ENCODE data around the gene ST3GAL2.

ST3GAL2 gene

DNA sequence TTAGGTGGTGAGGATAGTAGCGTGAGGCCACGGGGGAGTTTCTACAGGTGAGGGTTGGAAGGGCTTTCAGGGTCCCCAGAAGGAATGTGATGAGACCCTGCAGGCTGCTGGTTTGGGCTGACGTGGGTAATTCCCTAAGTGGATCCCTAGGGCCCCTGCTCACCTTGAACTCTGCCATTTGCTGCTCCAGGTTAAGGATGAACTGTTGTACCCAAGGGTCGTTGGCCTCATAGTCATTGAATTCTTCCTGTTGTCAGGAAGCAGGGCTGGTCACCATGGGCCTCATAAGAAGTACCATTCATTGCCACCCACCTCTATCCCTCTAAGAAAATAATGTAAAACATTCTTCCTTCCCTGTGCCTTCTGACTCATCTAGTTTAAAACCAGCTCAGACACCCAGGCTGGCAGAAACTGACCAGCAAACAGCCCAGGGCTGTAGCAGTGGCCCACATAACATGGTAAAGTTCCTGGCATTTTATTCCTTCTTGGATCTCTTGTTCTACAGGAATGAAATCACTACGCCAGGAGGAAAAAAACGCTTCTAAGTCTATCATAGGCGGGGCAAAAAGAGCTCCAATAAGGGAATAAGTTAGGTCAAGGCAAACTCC is 43.1 kb upstream of the ST3GAL2 start:
- 0 out of 3 replicates have a peak, but pooled peaks have one; percentile 12 for ATAC-seq (ENCODE audit: low read depth)

DNA sequence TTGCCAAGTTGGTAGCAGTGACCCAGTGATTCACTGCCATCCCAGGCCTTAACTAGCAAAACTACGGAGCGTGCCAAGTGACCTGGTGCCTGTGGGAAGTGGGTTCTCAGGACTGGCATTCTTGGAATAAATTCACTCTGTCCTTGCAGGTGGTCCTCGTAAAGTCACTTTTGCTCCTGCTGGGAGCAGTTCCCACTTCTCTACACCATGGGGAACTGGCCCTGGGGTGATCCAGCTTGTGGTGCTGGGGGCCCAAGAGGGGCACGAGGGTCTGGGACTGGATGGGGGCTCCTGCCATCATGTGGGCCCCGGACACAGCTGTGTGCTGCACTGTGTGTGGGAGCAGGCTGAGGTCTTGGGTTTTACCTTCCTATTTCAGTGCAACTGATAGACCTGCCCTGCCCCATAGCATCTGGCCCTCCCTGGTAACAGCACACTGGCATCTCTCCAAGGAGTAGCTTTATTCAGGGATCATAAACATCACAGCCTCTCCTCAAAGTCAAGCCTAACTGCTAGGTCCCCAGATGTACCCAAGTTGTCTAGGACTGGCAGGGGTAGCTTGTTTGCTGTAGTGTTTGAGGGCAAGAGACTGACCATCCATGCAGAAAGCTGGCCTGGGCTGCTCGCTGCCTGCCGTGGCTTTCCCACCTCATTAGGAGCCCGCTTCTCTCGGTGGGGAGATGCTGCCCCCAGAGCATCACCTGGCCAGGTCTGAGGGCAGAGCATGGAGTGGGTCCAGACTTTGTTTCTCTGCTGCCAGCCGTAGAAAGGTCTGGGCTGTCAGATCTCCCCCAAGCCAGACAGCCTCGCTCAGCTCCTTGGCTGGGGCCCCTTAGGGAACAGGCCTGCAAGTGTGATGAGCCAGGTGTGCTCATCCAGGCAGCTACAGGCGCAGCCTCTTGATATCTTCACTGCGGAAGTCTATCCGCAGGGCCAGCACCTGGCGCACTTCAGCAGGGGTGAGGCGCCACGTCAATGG is 41.5 kb upstream of the ST3GAL2 start:
- H3K36me3 ChIP-seq (ENCODE audit: low read depth): peaks cover 58% of the 10 kb centered on the region
- peaks cover 15% of the 10 kb centered on the region for H3K4me1 ChIP-seq (ENCODE audit: insufficient read depth, poor library complexity, severe bottlenecking)
- ATAC-seq (ENCODE audit: low read depth) (no peak), DNase-seq (ENCODE audit: low spot score) (no peak)
- no peaks in the 10 kb centered on the region for H3K9me3 ChIP-seq (ENCODE audit: severe bottlenecking)
- H3K27ac ChIP-seq (ENCODE audit: poor library complexity, severe bottlenecking): no peak overlapping the region
- H3K27me3 ChIP-seq (ENCODE audit: insufficient read depth, poor library complexity, severe bottlenecking): no peaks in the 10 kb centered on the region
- TF ChIP-seq, protein P1, sequence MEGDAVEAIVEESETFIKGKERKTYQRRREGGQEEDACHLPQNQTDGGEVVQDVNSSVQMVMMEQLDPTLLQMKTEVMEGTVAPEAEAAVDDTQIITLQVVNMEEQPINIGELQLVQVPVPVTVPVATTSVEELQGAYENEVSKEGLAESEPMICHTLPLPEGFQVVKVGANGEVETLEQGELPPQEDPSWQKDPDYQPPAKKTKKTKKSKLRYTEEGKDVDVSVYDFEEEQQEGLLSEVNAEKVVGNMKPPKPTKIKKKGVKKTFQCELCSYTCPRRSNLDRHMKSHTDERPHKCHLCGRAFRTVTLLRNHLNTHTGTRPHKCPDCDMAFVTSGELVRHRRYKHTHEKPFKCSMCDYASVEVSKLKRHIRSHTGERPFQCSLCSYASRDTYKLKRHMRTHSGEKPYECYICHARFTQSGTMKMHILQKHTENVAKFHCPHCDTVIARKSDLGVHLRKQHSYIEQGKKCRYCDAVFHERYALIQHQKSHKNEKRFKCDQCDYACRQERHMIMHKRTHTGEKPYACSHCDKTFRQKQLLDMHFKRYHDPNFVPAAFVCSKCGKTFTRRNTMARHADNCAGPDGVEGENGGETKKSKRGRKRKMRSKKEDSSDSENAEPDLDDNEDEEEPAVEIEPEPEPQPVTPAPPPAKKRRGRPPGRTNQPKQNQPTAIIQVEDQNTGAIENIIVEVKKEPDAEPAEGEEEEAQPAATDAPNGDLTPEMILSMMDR (IDR thresholded peaks at IDR 0.05; ENCODE audit: poor library complexity, severe bottlenecking): no peak
- H3K4me3 ChIP-seq (ENCODE audit: severe bottlenecking): no peak overlapping the region

More for the DNA sequence above, 43.1 kb upstream of the ST3GAL2 start:
- H3K27ac ChIP-seq (ENCODE audit: poor library complexity, severe bottlenecking): no peak overlapping the region
- H3K36me3 ChIP-seq (ENCODE audit: low read depth): peaks cover 64% of the 10 kb centered on the region
- no peaks in the 10 kb centered on the region for H3K9me3 ChIP-seq (ENCODE audit: severe bottlenecking)
- H3K4me1 ChIP-seq (ENCODE audit: insufficient read depth, poor library complexity, severe bottlenecking): peaks cover 4% of the 10 kb centered on the region
- H3K4me3 ChIP-seq (ENCODE audit: severe bottlenecking): no peak overlapping the region
- no peaks in the 10 kb centered on the region for H3K27me3 ChIP-seq (ENCODE audit: insufficient read depth, poor library complexity, severe bottlenecking)
- TF ChIP-seq, protein P1 (IDR thresholded peaks at IDR 0.05; ENCODE audit: poor library complexity, severe bottlenecking): no peak
- DNase-seq (ENCODE audit: low spot score): no peak

DNA sequence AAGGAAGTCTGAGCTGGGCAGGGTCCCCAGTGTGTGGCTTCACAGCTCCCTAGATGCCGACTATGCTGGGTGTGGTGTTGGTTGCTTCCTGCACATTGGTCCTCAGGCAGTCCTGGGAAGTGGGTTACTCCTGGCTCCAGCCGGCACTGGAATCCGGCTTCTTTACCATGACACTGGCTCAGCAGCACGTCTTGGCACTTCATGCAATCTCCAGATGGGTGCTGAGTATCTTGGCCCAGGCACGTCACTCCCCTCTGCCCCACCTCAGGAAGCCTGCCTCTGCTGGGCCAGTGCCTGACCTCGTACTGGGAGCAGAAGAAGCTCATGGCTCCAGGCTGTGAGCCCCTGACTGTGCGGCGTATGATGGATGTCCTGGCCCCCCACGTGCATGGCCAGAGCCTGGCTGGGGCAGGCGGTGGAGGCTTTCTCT is 40.0 kb upstream of the ST3GAL2 start:
- TF ChIP-seq, protein P1 (IDR thresholded peaks at IDR 0.05; ENCODE audit: poor library complexity, severe bottlenecking): no peak
- Histone ChIP-seq H3K9me3 (ENCODE audit: severe bottlenecking) (no peaks in the 10 kb centered on the region), H3K27me3 (ENCODE audit: insufficient read depth, poor library complexity, severe bottlenecking) (no peaks in the 10 kb centered on the region), H3K36me3 (ENCODE audit: low read depth) (peaks cover 43% of the 10 kb centered on the region), H3K4me1 (ENCODE audit: insufficient read depth, poor library complexity, severe bottlenecking) (peaks cover 15% of the 10 kb centered on the region), H3K27ac (ENCODE audit: poor library complexity, severe bottlenecking) (peak overlapping the region; percentile 11), H3K4me3 (ENCODE audit: severe bottlenecking) (no peak overlapping the region)
- DNase-seq (ENCODE audit: low spot score) (no peak), ATAC-seq (ENCODE audit: low read depth) (0 out of 3 replicates have a peak, but pooled peaks have one; percentile 3)

DNA sequence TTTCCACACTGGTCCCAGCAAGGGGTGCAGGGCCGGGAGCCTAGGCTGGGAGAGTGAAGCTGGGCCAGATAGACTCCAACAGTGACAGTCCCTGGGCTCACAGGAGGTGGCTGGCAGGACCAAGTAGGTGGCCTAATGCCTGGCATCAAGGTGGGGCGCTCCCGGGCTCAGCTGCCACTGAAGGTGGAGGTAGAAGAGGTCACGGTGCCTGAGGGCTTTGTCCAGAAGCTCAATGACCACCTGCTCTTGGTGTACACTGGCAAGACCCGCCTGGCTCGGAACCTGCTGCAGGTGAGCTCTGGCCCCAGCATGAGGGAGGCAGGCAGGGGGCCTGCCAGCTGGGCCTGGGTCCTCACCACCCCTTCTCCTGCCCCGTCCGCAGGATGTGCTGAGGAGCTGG is 39.3 kb upstream of the ST3GAL2 start:
- H3K9me3 ChIP-seq (ENCODE audit: severe bottlenecking): no peaks in the 10 kb centered on the region
- H3K27ac ChIP-seq (ENCODE audit: poor library complexity, severe bottlenecking): peak overlapping the region; percentile 11
- peaks cover 35% of the 10 kb centered on the region for H3K36me3 ChIP-seq (ENCODE audit: low read depth)
- DNase-seq (ENCODE audit: low spot score) (no peak), ATAC-seq (ENCODE audit: low read depth) (no peak)
- no peaks in the 10 kb centered on the region for H3K27me3 ChIP-seq (ENCODE audit: insufficient read depth, poor library complexity, severe bottlenecking)
- TF ChIP-seq, protein P1 (IDR thresholded peaks at IDR 0.05; ENCODE audit: poor library complexity, severe bottlenecking): no peak
- H3K4me3 ChIP-seq (ENCODE audit: severe bottlenecking): no peak overlapping the region
- H3K4me1 ChIP-seq (ENCODE audit: insufficient read depth, poor library complexity, severe bottlenecking): peaks cover 15% of the 10 kb centered on the region
